GM23338 (cell line): ENCODE measurements around the gene TMEM229A. TPM values are rescaled to one million over a fixed set of nuclear protein-coding genes. Genes with fewer than 3 reads are reported as not detected.

ENCODE experiments used
- ATAC-seq: fragments of 200-7000 bp; cut with Tn5 transposase; 3 replicates; pipeline ENCODE4 v1.9.1; 2020
- DNase-seq: peaks from one replicate; pipeline ENCODE4 v3.0.0-alpha.2; 2015; ENCODE audit warnings: low spot score
- H2AFZ ChIP-seq: fragments of 200-600 bp; sonication (generic); 2 replicates; pipeline ENCODE4 v1.8.0; 2016; ENCODE audit warnings: antibody characterized with exemption, mild to moderate bottlenecking, moderate library complexity
- H3F3A ChIP-seq: fragments of 200-600 bp; sonication (generic); replicated peaks from 2 replicates; pipeline ENCODE4 v1.8.0; 2017; ENCODE audit warnings: antibody characterized with exemption, mixed run types, low read depth
- H3K27ac ChIP-seq: fragments of 200-600 bp; sonication (generic); 2 replicates; pipeline ENCODE4 v1.6.1; 2016; ENCODE audit warnings: low read depth
- H3K27me3 ChIP-seq: fragments of 200-600 bp; sonication (generic); 2 replicates; pipeline ENCODE4 v1.8.0; 2016; ENCODE audit warnings: mild to moderate bottlenecking, mixed run types, moderate library complexity; ENCODE audit not compliant: insufficient read depth
- H3K36me3 ChIP-seq: fragments of 200-600 bp; sonication (generic); 2 replicates; pipeline ENCODE4 v1.8.0; 2016; ENCODE audit warnings: mild to moderate bottlenecking; ENCODE audit not compliant: insufficient read depth
- H3K4me1 ChIP-seq: fragments of 200-600 bp; sonication (generic); 2 replicates; pipeline ENCODE4 v1.8.0; 2016; ENCODE audit warnings: mild to moderate bottlenecking, moderate library complexity; ENCODE audit not compliant: insufficient read depth
- H3K4me2 ChIP-seq: fragments of 200-600 bp; sonication (generic); 2 replicates; pipeline ENCODE4 v1.7.1; 2017; ENCODE audit warnings: mixed run types
- H3K4me3 ChIP-seq: fragments of 200-600 bp; sonication (generic); 2 replicates; pipeline ENCODE4 v1.6.1; 2016; ENCODE audit warnings: mixed run types
- H3K79me2 ChIP-seq: fragments of 200-600 bp; sonication (generic); replicated peaks from 2 replicates; pipeline ENCODE4 v1.8.0; 2017; ENCODE audit warnings: mild to moderate bottlenecking; ENCODE audit not compliant: insufficient read depth
- H3K9me2 ChIP-seq: fragments of 200-600 bp; sonication (generic); 2 replicates; pipeline ENCODE4 v1.8.0; 2017; ENCODE audit not compliant: insufficient read depth
- H4K20me1 ChIP-seq: fragments of 200-600 bp; sonication (generic); replicated peaks from 2 replicates; pipeline ENCODE4 v1.8.0; 2017; ENCODE audit warnings: mild to moderate bottlenecking; ENCODE audit not compliant: insufficient read depth
- H3K27ac Mint-ChIP-seq: 2 replicates; pipeline ENCODE4 v1.8.0; 2020; ENCODE audit warnings: inconsistent platforms, mild to moderate bottlenecking, moderate library complexity, mixed read lengths
- H3K27me3 Mint-ChIP-seq: 3 replicates; pipeline ENCODE4 v1.8.0; 2022; ENCODE audit warnings: low read depth, mild to moderate bottlenecking, moderate library complexity, mixed read lengths, inconsistent platforms; ENCODE audit not compliant: insufficient read depth, poor library complexity
- H3K36me3 Mint-ChIP-seq: 3 replicates; pipeline ENCODE4 v1.8.0; 2021; ENCODE audit warnings: low read depth, mild to moderate bottlenecking, inconsistent platforms, moderate library complexity, mixed read lengths
- H3K4me1 Mint-ChIP-seq: 3 replicates; pipeline ENCODE4 v1.8.0; 2020; ENCODE audit warnings: mild to moderate bottlenecking, inconsistent platforms, mixed read lengths
- H3K4me3 Mint-ChIP-seq: 3 replicates; pipeline ENCODE4 v1.8.0; 2021; ENCODE audit warnings: moderate library complexity, mild to moderate bottlenecking, inconsistent platforms, mixed read lengths
- H3K9me3 Mint-ChIP-seq: 3 replicates; pipeline ENCODE4 v1.8.0; 2020; ENCODE audit warnings: moderate library complexity, mild to moderate bottlenecking, inconsistent platforms, mixed read lengths
- CREB1 ChIP-seq: fragments of 250-450 bp; sonication (Bioruptor Pico); IDR thresholded peaks from 2 replicates; pipeline ENCODE4 v1.5.0; 2020; ENCODE audit warnings: low read depth, mild to moderate bottlenecking, moderate library complexity
- EZH2 ChIP-seq: fragments of 200-600 bp; sonication (generic); IDR thresholded peaks from one replicate; pipeline ENCODE4 v1.8.0; 2017; ENCODE audit warnings: antibody characterized with exemption, mild to moderate bottlenecking, low read depth; ENCODE audit not compliant: unreplicated experiment
- EZH2phosphoT487 ChIP-seq: fragments of 200-600 bp; sonication (generic); IDR thresholded peaks from one replicate; pipeline ENCODE4 v1.8.1; 2018; ENCODE audit warnings: antibody characterized with exemption; ENCODE audit not compliant: unreplicated experiment
- JUNB ChIP-seq: IDR thresholded peaks from one replicate; pipeline ENCODE4 v1.6.1; 2016; ENCODE audit warnings: antibody characterized with exemption; ENCODE audit not compliant: unreplicated experiment
- NANOG ChIP-seq: IDR thresholded peaks from 2 replicates; pipeline ENCODE4 v1.6.1; 2016; ENCODE audit warnings: antibody characterized with exemption, borderline replicate concordance
- POLR2AphosphoS5 ChIP-seq: IDR thresholded peaks from 2 replicates; pipeline ENCODE4 v1.6.1; 2016; ENCODE audit warnings: antibody characterized with exemption, low read depth
- STAT1 ChIP-seq: IDR thresholded peaks from one replicate; pipeline ENCODE4 v1.6.1; 2016; ENCODE audit warnings: antibody characterized with exemption; ENCODE audit not compliant: unreplicated experiment
- ZNF114 ChIP-seq: fragments of 250-450 bp; sonication (Bioruptor Pico); IDR thresholded peaks from 2 replicates; pipeline ENCODE4 v1.5.0; 2020; ENCODE audit warnings: mild to moderate bottlenecking, moderate library complexity
- ZNF462 ChIP-seq: fragments of 250-450 bp; sonication (Bioruptor Pico); IDR thresholded peaks from 2 replicates; pipeline ENCODE4 v1.5.0; 2020; ENCODE audit warnings: mild to moderate bottlenecking, moderate library complexity
- polyA plus RNA-seq: library from polyadenylated mRNA; unstranded; fragments of >200 nt; fragmentation: Nextera tagmentation; extraction: Ambion mirVana; gene quantifications from 2 replicates; pipeline ENCODE4 v1.2.1, GENCODE V29; 2016
- total RNA-seq: library from RNA; depleted of rRNA; stranded (reverse); fragments of >200 nt; shearing (Covaris generic); gene quantifications from 2 replicates; pipeline ENCODE4 v1.2.3, GENCODE V29; 2014
- TF ChIP-seq, protein P1 (sequence below), 2 experiments: fragments of 200-600 bp in 1 of 2; sonication (generic) in 1 of 2; conservative IDR thresholded peaks; 2 replicates each; pipeline versions ENCODE4 v1.5.1 to v1.6.1; 2016 to 2017; ENCODE audit warnings: antibody characterized with exemption in 2 of 2, low read depth in 2 of 2, mild to moderate bottlenecking in 2 of 2, moderate library complexity in 1 of 2
- TF ChIP-seq, protein P2 (sequence below): IDR thresholded peaks from one replicate; pipeline ENCODE4 v1.6.1; 2018; ENCODE audit warnings: antibody characterized with exemption; ENCODE audit not compliant: unreplicated experiment
- TF ChIP-seq, protein P3 (sequence below): IDR thresholded peaks from 2 replicates; pipeline ENCODE4 v1.6.1; 2016; ENCODE audit warnings: antibody characterized with exemption

Gene TMEM229A
- total and polyA plus RNA-seq, 2 experiments from 2014 or later: 0.63 to 0.80 TPM

DNA sequence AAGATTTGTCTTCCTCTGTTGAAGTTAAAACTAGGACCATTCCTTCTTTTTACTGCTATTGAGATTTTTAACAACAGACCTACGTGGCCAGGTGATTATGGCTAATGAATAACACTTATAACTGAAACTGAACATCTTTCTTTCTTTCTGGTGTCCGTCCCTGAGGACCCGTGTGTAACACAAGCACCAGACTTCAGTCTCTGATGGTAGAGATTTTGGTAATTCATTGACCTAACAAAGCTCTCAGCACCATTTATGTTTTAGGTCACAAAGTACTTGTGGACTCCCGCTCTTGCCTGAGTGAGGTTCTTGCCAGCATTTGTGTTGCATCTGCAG is 40.4 kb upstream of the TMEM229A start (continued):
- TF ChIP-seq ZNF462 (CRISPR knock-in tag) (no peak), STAT1 (no peak)

DNA sequence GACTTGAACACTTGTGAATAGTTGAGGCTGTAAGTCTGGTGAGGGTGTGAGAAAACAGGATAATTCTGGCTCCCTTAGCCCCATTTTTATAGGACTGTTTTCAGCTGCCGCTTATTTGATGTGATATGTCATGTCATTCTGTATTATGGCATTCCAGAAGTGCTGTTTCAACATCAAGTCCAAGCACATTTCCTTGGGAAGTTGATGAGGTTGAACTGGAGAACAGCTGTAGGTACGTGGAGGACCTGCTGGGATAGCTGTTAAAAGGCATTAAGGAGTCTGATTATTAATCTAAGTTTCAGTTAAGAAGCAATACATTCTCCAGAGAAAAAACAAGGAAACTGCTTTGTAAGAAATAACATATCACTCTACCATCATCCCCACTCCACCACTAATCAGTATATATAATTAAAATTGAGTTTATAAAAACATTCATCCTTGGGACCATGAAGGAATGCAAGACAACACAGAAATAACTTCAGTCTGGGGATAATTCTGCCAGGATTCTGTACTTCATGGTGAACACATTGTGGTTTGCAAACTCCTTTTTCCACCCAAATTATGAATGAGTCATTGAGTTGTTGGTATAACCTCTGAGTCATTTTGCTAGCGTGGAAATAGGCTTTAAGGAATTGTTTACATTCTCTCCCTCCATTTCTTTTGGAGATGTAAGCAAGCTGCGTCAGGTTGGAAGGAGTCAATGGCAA is 39.9 kb upstream of the TMEM229A start:
- no peaks in the 10 kb centered on the region for H3F3A ChIP-seq
- Mint-ChIP-seq H3K27me3 (peaks cover 1% of the 10 kb centered on the region), H3K9me3 (no peaks in the 10 kb centered on the region), H3K36me3 (no peaks in the 10 kb centered on the region), H3K4me3 (no peak overlapping the region), H3K4me1 (no peaks in the 10 kb centered on the region), H3K27ac (no peak overlapping the region)
- no peak for ATAC-seq
- H2AFZ ChIP-seq: no peak overlapping the region
- no peaks in the 10 kb centered on the region for H4K20me1 ChIP-seq
- H3K4me2 ChIP-seq: no peak overlapping the region
- no peaks in the 10 kb centered on the region for H3K4me1 ChIP-seq
- no peak for DNase-seq
- H3K9me2 ChIP-seq: no peaks in the 10 kb centered on the region
- H3K36me3 ChIP-seq: no peaks in the 10 kb centered on the region
- no peaks in the 10 kb centered on the region for H3K27me3 ChIP-seq
- no peaks in the 10 kb centered on the region for H3K79me2 ChIP-seq
- H3K27ac ChIP-seq: no peak overlapping the region
- H3K4me3 ChIP-seq: no peak overlapping the region
- TF ChIP-seq, protein P1, sequence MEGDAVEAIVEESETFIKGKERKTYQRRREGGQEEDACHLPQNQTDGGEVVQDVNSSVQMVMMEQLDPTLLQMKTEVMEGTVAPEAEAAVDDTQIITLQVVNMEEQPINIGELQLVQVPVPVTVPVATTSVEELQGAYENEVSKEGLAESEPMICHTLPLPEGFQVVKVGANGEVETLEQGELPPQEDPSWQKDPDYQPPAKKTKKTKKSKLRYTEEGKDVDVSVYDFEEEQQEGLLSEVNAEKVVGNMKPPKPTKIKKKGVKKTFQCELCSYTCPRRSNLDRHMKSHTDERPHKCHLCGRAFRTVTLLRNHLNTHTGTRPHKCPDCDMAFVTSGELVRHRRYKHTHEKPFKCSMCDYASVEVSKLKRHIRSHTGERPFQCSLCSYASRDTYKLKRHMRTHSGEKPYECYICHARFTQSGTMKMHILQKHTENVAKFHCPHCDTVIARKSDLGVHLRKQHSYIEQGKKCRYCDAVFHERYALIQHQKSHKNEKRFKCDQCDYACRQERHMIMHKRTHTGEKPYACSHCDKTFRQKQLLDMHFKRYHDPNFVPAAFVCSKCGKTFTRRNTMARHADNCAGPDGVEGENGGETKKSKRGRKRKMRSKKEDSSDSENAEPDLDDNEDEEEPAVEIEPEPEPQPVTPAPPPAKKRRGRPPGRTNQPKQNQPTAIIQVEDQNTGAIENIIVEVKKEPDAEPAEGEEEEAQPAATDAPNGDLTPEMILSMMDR (conservative IDR thresholded peaks at IDR 0.05; ENCODE audit: low read depth in 2 of 2): no peak
- TF ChIP-seq, protein P2, sequence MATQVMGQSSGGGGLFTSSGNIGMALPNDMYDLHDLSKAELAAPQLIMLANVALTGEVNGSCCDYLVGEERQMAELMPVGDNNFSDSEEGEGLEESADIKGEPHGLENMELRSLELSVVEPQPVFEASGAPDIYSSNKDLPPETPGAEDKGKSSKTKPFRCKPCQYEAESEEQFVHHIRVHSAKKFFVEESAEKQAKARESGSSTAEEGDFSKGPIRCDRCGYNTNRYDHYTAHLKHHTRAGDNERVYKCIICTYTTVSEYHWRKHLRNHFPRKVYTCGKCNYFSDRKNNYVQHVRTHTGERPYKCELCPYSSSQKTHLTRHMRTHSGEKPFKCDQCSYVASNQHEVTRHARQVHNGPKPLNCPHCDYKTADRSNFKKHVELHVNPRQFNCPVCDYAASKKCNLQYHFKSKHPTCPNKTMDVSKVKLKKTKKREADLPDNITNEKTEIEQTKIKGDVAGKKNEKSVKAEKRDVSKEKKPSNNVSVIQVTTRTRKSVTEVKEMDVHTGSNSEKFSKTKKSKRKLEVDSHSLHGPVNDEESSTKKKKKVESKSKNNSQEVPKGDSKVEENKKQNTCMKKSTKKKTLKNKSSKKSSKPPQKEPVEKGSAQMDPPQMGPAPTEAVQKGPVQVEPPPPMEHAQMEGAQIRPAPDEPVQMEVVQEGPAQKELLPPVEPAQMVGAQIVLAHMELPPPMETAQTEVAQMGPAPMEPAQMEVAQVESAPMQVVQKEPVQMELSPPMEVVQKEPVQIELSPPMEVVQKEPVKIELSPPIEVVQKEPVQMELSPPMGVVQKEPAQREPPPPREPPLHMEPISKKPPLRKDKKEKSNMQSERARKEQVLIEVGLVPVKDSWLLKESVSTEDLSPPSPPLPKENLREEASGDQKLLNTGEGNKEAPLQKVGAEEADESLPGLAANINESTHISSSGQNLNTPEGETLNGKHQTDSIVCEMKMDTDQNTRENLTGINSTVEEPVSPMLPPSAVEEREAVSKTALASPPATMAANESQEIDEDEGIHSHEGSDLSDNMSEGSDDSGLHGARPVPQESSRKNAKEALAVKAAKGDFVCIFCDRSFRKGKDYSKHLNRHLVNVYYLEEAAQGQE: no peak
- TF ChIP-seq CREB1 (CRISPR knock-in tag) (no peak), EZH2 (no peak), JUNB (no peak), NANOG (no peak), EZH2phosphoT487 (no peak), POLR2AphosphoS5 (no peak), ZNF114 (CRISPR knock-in tag) (no peak)
- TF ChIP-seq, protein P3, sequence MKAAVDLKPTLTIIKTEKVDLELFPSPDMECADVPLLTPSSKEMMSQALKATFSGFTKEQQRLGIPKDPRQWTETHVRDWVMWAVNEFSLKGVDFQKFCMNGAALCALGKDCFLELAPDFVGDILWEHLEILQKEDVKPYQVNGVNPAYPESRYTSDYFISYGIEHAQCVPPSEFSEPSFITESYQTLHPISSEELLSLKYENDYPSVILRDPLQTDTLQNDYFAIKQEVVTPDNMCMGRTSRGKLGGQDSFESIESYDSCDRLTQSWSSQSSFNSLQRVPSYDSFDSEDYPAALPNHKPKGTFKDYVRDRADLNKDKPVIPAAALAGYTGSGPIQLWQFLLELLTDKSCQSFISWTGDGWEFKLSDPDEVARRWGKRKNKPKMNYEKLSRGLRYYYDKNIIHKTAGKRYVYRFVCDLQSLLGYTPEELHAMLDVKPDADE: no peak
